Mesenchymal stem cell (in vitro differentiated cells and primary cell): Measurements from ENCODE around the gene KCNN3.
A peak's percentile ranks its signal among the peaks of the same experiment; 100 is the strongest.

Experiments
- DNase-seq: peaks from one replicate; pipeline ENCODE4 v3.0.0-alpha.2; 2013
- H2AFZ ChIP-seq: one replicate; pipeline ENCODE4 v1.6.1; 2013; ENCODE audit warnings: low read depth, mild to moderate bottlenecking, control low read depth, inconsistent platforms, low read length, moderate library complexity
- H2AK5ac ChIP-seq: 2 replicates; pipeline ENCODE4 v1.6.1; 2013; ENCODE audit warnings: low read length, moderate library complexity, mild to moderate bottlenecking, inconsistent platforms; ENCODE audit not compliant: severe bottlenecking
- H2BK120ac ChIP-seq: one replicate; pipeline ENCODE4 v1.6.1; 2013; ENCODE audit warnings: low read depth, mild to moderate bottlenecking, inconsistent platforms, low read length, moderate library complexity
- H2BK12ac ChIP-seq, 2 experiments: one replicate each; pipeline ENCODE4 v1.6.1; 2013; ENCODE audit warnings: inconsistent platforms in 2 of 2, low read length in 2 of 2, mild to moderate bottlenecking in 2 of 2, moderate library complexity in 2 of 2, control low read depth in 1 of 2
- H2BK15ac ChIP-seq: one replicate; pipeline ENCODE4 v1.6.1; 2013; ENCODE audit warnings: mild to moderate bottlenecking, low read depth, inconsistent platforms; ENCODE audit not compliant: poor library complexity, severe bottlenecking
- H2BK5ac ChIP-seq: 2 replicates; pipeline ENCODE4 v1.6.1; 2013; ENCODE audit warnings: low read depth, mild to moderate bottlenecking, low read length, control low read depth, inconsistent platforms; ENCODE audit not compliant: poor library complexity, severe bottlenecking
- H3K14ac ChIP-seq, 2 experiments: one replicate each; pipeline ENCODE4 v1.6.1; 2013; ENCODE audit warnings: inconsistent platforms in 2 of 2, low read length in 2 of 2, control low read depth in 1 of 2, mild to moderate bottlenecking in 1 of 2, moderate library complexity in 1 of 2
- H3K18ac ChIP-seq, 2 experiments: one replicate each; pipeline ENCODE4 v1.6.1; 2013; ENCODE audit warnings: inconsistent platforms in 2 of 2, low read length in 2 of 2, control low read depth in 1 of 2, low read depth in 1 of 2, mild to moderate bottlenecking in 1 of 2
- H3K23ac ChIP-seq, 2 experiments: one replicate each; pipeline ENCODE4 v1.6.1; 2013; ENCODE audit warnings: inconsistent platforms in 2 of 2, low read length in 2 of 2, mild to moderate bottlenecking in 2 of 2, moderate library complexity in 2 of 2, control low read depth in 1 of 2
- H3K27ac ChIP-seq: 2 replicates; pipeline ENCODE4 v1.5.1; 2013; ENCODE audit warnings: mild to moderate bottlenecking, moderate library complexity, low read length, control low read depth, inconsistent platforms; ENCODE audit not compliant: poor library complexity, severe bottlenecking
- H3K27me3 ChIP-seq, 2 experiments: 2 replicates each; pipeline versions ENCODE4 v1.6.1 to v1.7.0; 2013; ENCODE audit warnings: low read length in 2 of 2, mild to moderate bottlenecking in 2 of 2, moderate library complexity in 2 of 2, control low read depth in 1 of 2, inconsistent platforms in 1 of 2; ENCODE audit not compliant: control insufficient read depth in 1 of 2, insufficient read depth in 1 of 2
- H3K36me3 ChIP-seq, 2 experiments: 2 replicates each; pipeline versions ENCODE4 v1.6.1 to v1.7.0; 2013; ENCODE audit warnings: low read length in 2 of 2, control low read depth in 1 of 2, inconsistent platforms in 1 of 2, low read depth in 1 of 2, mild to moderate bottlenecking in 1 of 2; ENCODE audit not compliant: insufficient read depth in 2 of 2, control insufficient read depth in 1 of 2
- H3K4ac ChIP-seq, 2 experiments: one replicate each; pipeline ENCODE4 v1.6.1; 2013; ENCODE audit warnings: inconsistent platforms in 2 of 2, low read length in 2 of 2, mild to moderate bottlenecking in 2 of 2, moderate library complexity in 2 of 2, control low read depth in 1 of 2, low read depth in 1 of 2
- H3K4me1 ChIP-seq: 2 replicates; pipeline ENCODE4 v1.6.1; 2013; ENCODE audit warnings: low read depth, low read length, control low read depth; ENCODE audit not compliant: control insufficient read depth, insufficient read depth
- H3K4me2 ChIP-seq: 2 replicates; pipeline ENCODE4 v1.6.1; 2013; ENCODE audit warnings: low read length, mild to moderate bottlenecking, inconsistent platforms; ENCODE audit not compliant: poor library complexity, severe bottlenecking
- H3K4me3 ChIP-seq, 2 experiments: 2 replicates each; pipeline versions ENCODE4 v1.5.1 to v1.7.0; 2013; ENCODE audit warnings: low read length in 2 of 2, mild to moderate bottlenecking in 2 of 2, control low read depth in 1 of 2, low read depth in 1 of 2; ENCODE audit not compliant: insufficient read depth in 1 of 2
- H3K79me1 ChIP-seq: replicated peaks from 2 replicates; pipeline ENCODE4 v1.6.1; 2013; ENCODE audit warnings: mild to moderate bottlenecking, control low read depth, low read length, inconsistent platforms; ENCODE audit not compliant: poor library complexity, severe bottlenecking
- H3K9ac ChIP-seq: 2 replicates; pipeline ENCODE4 v1.7.0; 2013; ENCODE audit warnings: mild to moderate bottlenecking, low read length, moderate library complexity
- H3K9me3 ChIP-seq: 2 replicates; pipeline ENCODE4 v1.7.0; 2013; ENCODE audit warnings: mild to moderate bottlenecking, low read length; ENCODE audit not compliant: control insufficient read depth
- H4K8ac ChIP-seq: one replicate; pipeline ENCODE4 v1.6.1; 2013; ENCODE audit warnings: inconsistent platforms, mild to moderate bottlenecking, low read length, moderate library complexity
- H4K91ac ChIP-seq: one replicate; pipeline ENCODE4 v1.6.1; 2013; ENCODE audit warnings: mild to moderate bottlenecking, low read length, inconsistent platforms
- WGBS: methylation state at CpG from one replicate; pipeline ENCODE4 v1.1.7; 2013; ENCODE audit warnings: mixed read lengths; 5-methylcytosine and 5-hydroxymethylcytosine counted together

Gene KCNN3

DNA sequence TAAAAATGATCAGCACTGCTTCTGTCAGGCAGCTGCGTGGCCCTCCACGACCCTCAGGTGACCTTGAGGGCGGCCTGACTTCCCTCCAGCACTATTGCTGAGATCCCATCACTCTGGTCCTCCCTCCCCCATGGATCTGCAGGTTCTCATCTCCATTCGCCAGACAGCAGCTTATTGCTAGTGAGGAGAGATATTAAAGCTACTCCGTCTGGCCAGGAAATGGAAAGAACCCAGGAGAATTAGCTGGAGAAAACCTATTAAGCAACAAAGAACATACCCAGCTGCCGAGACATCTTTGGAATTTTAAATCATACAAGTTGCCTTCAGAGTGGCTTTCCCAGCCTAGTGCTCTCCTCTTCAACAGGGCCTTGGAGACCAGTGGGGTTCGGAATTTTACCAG, 25.7 kb upstream of the KCNN3 start:
- Histone ChIP-seq H3K9me3 (no peaks in the 10 kb centered on the region), H3K4me3 (no peak overlapping the region), H3K4me2 (no peak overlapping the region), H3K4me1 (no peaks in the 10 kb centered on the region), H3K18ac (peak overlapping the region in 1 of 2 experiments; percentile 33), H3K27ac (no peak overlapping the region), H3K9ac (no peak overlapping the region), H3K23ac (no peak overlapping the region), H2BK12ac (no peak overlapping the region), H4K8ac (no peak overlapping the region), H3K79me1 (no peaks in the 10 kb centered on the region), H2AK5ac (no peak overlapping the region), H4K91ac (no peak overlapping the region), H2BK120ac (peak overlapping the region; percentile 34), H3K36me3 (no peaks in the 10 kb centered on the region), H2AFZ (no peak overlapping the region), H3K27me3 (peaks cover 11 to 37% of the 10 kb centered on the region in 2 experiments), H3K14ac (no peak overlapping the region), H3K4ac (no peak overlapping the region), H2BK15ac (no peak overlapping the region), H2BK5ac (no peak overlapping the region)
- WGBS, result 45% methylated on average over 7 of the region's 7 CpGs
- no peak for DNase-seq

DNA sequence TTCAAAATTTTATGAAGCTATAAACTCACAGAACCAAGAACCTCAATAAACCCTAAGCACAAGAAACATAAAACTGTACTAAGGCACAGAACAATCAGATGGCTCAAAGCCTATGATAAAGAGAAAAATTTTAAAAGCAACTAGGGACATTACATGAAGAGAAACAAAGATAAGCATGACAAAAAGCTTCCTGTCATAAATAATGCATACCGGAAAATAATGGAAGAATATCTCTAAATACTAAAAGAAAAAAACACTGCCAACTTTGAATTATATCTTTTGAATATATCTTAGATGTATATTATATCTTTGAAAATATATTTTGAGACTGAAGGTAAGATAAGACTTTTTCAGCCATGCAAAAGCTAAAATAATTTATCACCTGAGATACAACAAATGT, 21.4 kb upstream of the KCNN3 start:
- H2AK5ac ChIP-seq, result no peak overlapping the region
- H3K79me1 ChIP-seq, result no peaks in the 10 kb centered on the region
- DNase-seq, result no peak
- H2BK5ac ChIP-seq, result no peak overlapping the region
- no peak overlapping the region for H3K4me2 ChIP-seq
- H2BK12ac ChIP-seq, result no peak overlapping the region
- H3K4me3 ChIP-seq, result no peak overlapping the region
- no peaks in the 10 kb centered on the region for H3K9me3 ChIP-seq
- no peak overlapping the region for H2BK15ac ChIP-seq
- H3K4ac ChIP-seq, result no peak overlapping the region
- no peak overlapping the region for H3K14ac ChIP-seq
- no peak overlapping the region for H4K8ac ChIP-seq
- H3K4me1 ChIP-seq, result no peaks in the 10 kb centered on the region
- no peak overlapping the region for H2BK120ac ChIP-seq
- H3K23ac ChIP-seq, result no peak overlapping the region
- H3K27ac ChIP-seq, result no peak overlapping the region
- H3K9ac ChIP-seq, result no peak overlapping the region
- peaks cover 25 to 42% of the 10 kb centered on the region in 2 experiments for H3K27me3 ChIP-seq
- H3K18ac ChIP-seq, result no peak overlapping the region
- no peak overlapping the region for H4K91ac ChIP-seq
- WGBS, result no CpG with 5 or more reads among the region's 1 CpG
- H2AFZ ChIP-seq, result no peak overlapping the region
- no peaks in the 10 kb centered on the region for H3K36me3 ChIP-seq

DNA sequence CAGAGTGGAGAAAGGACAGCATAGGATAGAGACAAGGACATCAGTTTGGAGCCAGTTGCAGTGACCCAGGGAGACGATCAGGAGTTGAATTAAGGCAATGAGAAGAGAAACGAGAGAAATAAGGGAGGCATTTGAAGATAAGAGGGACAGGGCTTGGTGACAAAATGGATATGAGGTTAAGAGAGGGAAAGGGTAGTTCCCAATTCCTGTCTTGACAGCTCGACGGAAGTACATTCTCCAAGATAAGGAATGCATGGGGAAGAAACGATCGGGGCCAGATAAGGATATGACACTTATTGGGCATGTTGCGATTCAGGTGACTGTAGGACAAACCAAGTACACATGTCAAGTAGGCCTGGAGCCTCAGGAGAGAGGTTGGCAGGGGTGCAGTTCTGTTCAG, 18.7 kb upstream of the KCNN3 start:
- H3K27me3 ChIP-seq, result peaks cover 26 to 35% of the 10 kb centered on the region in 2 experiments
- no peak overlapping the region for H3K27ac ChIP-seq
- H3K14ac ChIP-seq, result no peak overlapping the region
- H3K23ac ChIP-seq, result no peak overlapping the region
- H2BK5ac ChIP-seq, result no peak overlapping the region
- no peaks in the 10 kb centered on the region for H3K4me1 ChIP-seq
- no peak overlapping the region for H3K4me3 ChIP-seq
- no peak for DNase-seq
- WGBS, result 87% methylated on average over 7 of the region's 7 CpGs
- H3K4ac ChIP-seq, result no peak overlapping the region
- H2BK12ac ChIP-seq, result no peak overlapping the region
- H2BK15ac ChIP-seq, result no peak overlapping the region
- no peaks in the 10 kb centered on the region for H3K36me3 ChIP-seq
- H2BK120ac ChIP-seq, result no peak overlapping the region
- H4K91ac ChIP-seq, result no peak overlapping the region
- H2AK5ac ChIP-seq, result no peak overlapping the region
- no peaks in the 10 kb centered on the region for H3K79me1 ChIP-seq
- H3K9ac ChIP-seq, result no peak overlapping the region
- H3K4me2 ChIP-seq, result peak overlapping the region; percentile 2
- H3K18ac ChIP-seq, result no peak overlapping the region
- no peaks in the 10 kb centered on the region for H3K9me3 ChIP-seq
- H4K8ac ChIP-seq, result no peak overlapping the region
- no peak overlapping the region for H2AFZ ChIP-seq

DNA sequence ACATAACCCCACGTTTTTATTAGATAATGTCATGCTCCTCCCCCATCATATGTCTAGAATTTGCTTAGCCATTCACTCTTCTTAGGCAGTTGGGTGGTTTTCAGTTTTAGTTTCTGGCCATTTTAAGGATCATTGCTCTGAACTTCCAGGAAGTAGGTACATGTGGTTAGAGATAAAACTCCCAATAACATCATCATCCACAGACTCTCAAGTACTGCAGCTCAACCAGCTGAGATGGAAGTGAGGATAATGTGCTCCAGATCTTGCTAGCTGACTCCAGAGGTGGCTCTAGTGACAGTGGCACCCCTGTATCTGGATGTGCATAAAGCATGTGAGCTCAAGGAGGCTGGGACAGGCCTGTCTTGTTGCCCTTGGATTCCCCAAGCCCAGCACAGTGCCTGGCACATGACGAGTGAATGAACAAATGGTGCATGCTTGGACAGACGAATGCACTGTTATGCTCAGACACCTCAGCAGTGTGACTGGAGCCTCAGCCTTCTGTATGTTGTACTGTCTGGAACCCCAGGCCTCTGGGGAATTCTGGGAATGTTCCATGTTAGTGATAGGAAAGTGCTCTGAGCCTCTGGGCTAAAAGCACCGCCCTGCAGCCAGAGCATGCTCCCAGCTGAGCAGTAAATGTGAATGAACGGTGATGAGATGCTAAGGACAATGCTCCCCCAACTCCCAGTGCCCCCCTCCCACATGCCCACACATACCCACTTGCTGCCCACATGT, 16.4 kb upstream of the KCNN3 start:
- Histone ChIP-seq H2BK5ac (no peak overlapping the region), H4K8ac (no peak overlapping the region), H3K79me1 (no peaks in the 10 kb centered on the region), H2AK5ac (no peak overlapping the region), H3K4me2 (no peak overlapping the region), H3K23ac (no peak overlapping the region), H2BK15ac (no peak overlapping the region), H3K36me3 (no peaks in the 10 kb centered on the region), H4K91ac (no peak overlapping the region), H3K4ac (peak overlapping the region in 1 of 2 experiments; percentile 74), H3K4me3 (no peak overlapping the region), H3K4me1 (peaks cover 2% of the 10 kb centered on the region), H3K9ac (no peak overlapping the region), H3K27ac (no peak overlapping the region), H3K27me3 (peaks cover 34 to 39% of the 10 kb centered on the region in 2 experiments), H2AFZ (no peak overlapping the region), H2BK12ac (no peak overlapping the region), H3K14ac (peak overlapping the region in 1 of 2 experiments; percentile 62), H2BK120ac (no peak overlapping the region), H3K9me3 (no peaks in the 10 kb centered on the region), H3K18ac (peak overlapping the region; percentile 21 to 63)
- WGBS, result 73% methylated on average over 5 of the region's 5 CpGs
- DNase-seq, result no peak
